Activated T-helper 1 cell treated with anti-CD3 and anti-CD28 coated beads, Interleukin-12 subunit alpha, Interleukin-12 subunit beta, Interleukin-2, Interleukin-4 antibody, amounts not matched to agents 30 ng/mL and 10 ng/mL and 1 ng/mL, durations not matched to agents 14 hours and 24 hours and 36 hours (primary cell): ENCODE data around the gene TENM4. TPM values are rescaled to one million over a fixed set of nuclear protein-coding genes. Genes with fewer than 3 reads are reported as not detected.

Source experiments
- DNase-seq: peaks from one replicate; pipeline ENCODE4 v3.0.0; 2021; ENCODE audit warnings: low spot score
- H3K27ac Mint-ChIP-seq: one replicate; pipeline ENCODE4 v1.8.0; 2021; ENCODE audit warnings: mild to moderate bottlenecking, mixed read lengths
- H3K27me3 Mint-ChIP-seq: one replicate; pipeline ENCODE4 v1.8.0; 2022; ENCODE audit warnings: mild to moderate bottlenecking, moderate library complexity, mixed read lengths; ENCODE audit not compliant: insufficient read depth
- H3K36me3 Mint-ChIP-seq: one replicate; pipeline ENCODE4 v1.8.0; 2021; ENCODE audit warnings: low read depth, mixed read lengths
- H3K4me1 Mint-ChIP-seq: one replicate; pipeline ENCODE4 v1.8.0; 2021; ENCODE audit warnings: low read depth, mixed read lengths
- H3K4me3 Mint-ChIP-seq: one replicate; pipeline ENCODE4 v1.8.0; 2021; ENCODE audit warnings: mild to moderate bottlenecking, moderate library complexity, mixed read lengths
- H3K9me3 Mint-ChIP-seq: one replicate; pipeline ENCODE4 v1.8.0; 2021; ENCODE audit warnings: mixed read lengths
- intact Hi-C: fragments of 100-400 bp; cut with micrococcal nuclease; formaldehyde crosslinking; loops from one replicate; pipeline ENCODE4 v1.15.1; 2024
- total RNA-seq: library from RNA; stranded (reverse); gene quantifications from 2 replicates; pipeline ENCODE4 v1.2.3, GENCODE V29; 2022

TENM4 gene
- total RNA-seq, 1 donor from 2014 or later: 0.03 TPM

GRCh38 chr11:79363256-79363655 lies 77.6 kb downstream of the TENM4 start:
- intact Hi-C loops: no loop called here
- no peaks in the 10 kb centered on the region for H3K36me3 Mint-ChIP-seq

DNA sequence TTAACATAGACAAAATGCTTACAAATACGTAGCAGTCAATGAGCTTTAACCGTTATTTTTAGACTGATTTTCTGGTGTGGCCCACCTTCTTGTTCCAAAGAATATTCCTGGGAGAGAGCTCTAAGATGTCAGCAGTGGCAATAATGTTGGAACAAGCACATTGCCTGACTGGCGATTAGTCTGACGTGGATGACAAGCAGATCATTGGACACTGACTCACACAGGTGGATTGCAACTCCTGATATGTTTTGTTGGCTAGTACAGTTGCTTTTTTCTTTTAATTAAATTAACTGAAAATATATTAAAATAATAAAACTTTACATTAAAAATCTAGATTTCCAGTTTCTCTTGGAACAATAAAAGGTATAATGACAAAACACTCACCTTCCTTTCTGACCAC lies 78.0 kb downstream of the TENM4 start:
- no peak for DNase-seq
- no peaks in the 10 kb centered on the region for H3K9me3 Mint-ChIP-seq
- H3K4me1 Mint-ChIP-seq: no peaks in the 10 kb centered on the region
- intact Hi-C loops: no loop called here
- H3K36me3 Mint-ChIP-seq: no peaks in the 10 kb centered on the region
- peaks cover 7% of the 10 kb centered on the region for H3K27me3 Mint-ChIP-seq
- H3K27ac Mint-ChIP-seq: no peak overlapping the region
- no peak overlapping the region for H3K4me3 Mint-ChIP-seq

More at GRCh38 chr11:79363256-79363655, 77.6 kb downstream of the TENM4 start:
- Mint-ChIP-seq H3K4me1 (no peaks in the 10 kb centered on the region), H3K4me3 (no peak overlapping the region), H3K27me3 (peaks cover 7% of the 10 kb centered on the region), H3K27ac (no peak overlapping the region), H3K9me3 (no peaks in the 10 kb centered on the region)
- no peak for DNase-seq

DNA sequence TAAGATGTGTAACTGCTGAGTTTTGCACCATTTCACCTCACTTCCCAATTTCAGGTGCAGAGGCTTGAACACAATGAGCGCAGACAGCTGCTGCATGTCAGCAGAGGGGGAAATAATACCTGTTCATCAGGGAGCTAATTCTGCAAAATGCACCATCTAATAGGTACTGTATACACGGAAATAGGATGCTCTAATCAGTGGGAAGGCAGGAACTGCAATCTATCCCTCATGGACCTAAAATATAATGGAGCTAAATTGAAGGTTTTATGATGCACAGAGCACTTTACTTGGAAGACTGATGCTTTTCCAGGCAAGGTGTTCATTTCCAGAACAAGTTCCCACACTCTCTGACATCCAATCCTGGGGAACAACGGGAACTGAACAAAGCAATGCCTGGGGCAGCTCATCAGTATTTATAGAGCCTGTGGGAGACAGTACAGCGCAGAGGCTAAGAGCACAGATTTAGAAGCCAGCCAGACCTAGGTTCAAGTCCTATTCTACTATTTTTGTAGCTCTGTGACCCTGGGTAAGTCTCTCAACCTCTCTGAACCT lies 78.5 kb downstream of the TENM4 start:
- Mint-ChIP-seq H3K4me1 (no peaks in the 10 kb centered on the region), H3K36me3 (no peaks in the 10 kb centered on the region), H3K4me3 (no peak overlapping the region), H3K27ac (no peak overlapping the region), H3K9me3 (no peaks in the 10 kb centered on the region), H3K27me3 (peaks cover 7% of the 10 kb centered on the region)
- intact Hi-C loops: no loop called here
- no peak for DNase-seq

GRCh38 chr11:79358258-79358657 lies 82.6 kb downstream of the TENM4 start:
- H3K27me3 Mint-ChIP-seq: peaks cover 9% of the 10 kb centered on the region
- no peaks in the 10 kb centered on the region for H3K9me3 Mint-ChIP-seq
- intact Hi-C loops: no loop called here
- no peak overlapping the region for H3K4me3 Mint-ChIP-seq
- H3K4me1 Mint-ChIP-seq: no peaks in the 10 kb centered on the region
- H3K36me3 Mint-ChIP-seq: no peaks in the 10 kb centered on the region
- no peak overlapping the region for H3K27ac Mint-ChIP-seq
- DNase-seq: no peak

- Mint-ChIP-seq H3K36me3 (no peaks in the 10 kb centered on the region), H3K9me3 (no peaks in the 10 kb centered on the region), H3K4me3 (no peak overlapping the region), H3K27me3 (peaks cover 3% of the 10 kb centered on the region), H3K27ac (no peak overlapping the region), H3K4me1 (no peaks in the 10 kb centered on the region)
- intact Hi-C loops: no loop called here
- no peak for DNase-seq
Measured at GRCh38 chr11:79353706-79354105, 87.1 kb downstream of the TENM4 start.

- Mint-ChIP-seq H3K27ac (no peak overlapping the region), H3K4me3 (no peak overlapping the region), H3K27me3 (peaks cover 3% of the 10 kb centered on the region), H3K36me3 (no peaks in the 10 kb centered on the region), H3K9me3 (no peaks in the 10 kb centered on the region), H3K4me1 (no peaks in the 10 kb centered on the region)
- DNase-seq: no peak
- intact Hi-C loops: no loop called here
Measured at GRCh38 chr11:79352349-79352703, 88.5 kb downstream of the TENM4 start.

GRCh38 chr11:79348976-79349682 lies 91.7 kb downstream of the TENM4 start:
- H3K4me3 Mint-ChIP-seq: no peak overlapping the region
- no peaks in the 10 kb centered on the region for H3K36me3 Mint-ChIP-seq
- H3K4me1 Mint-ChIP-seq: no peaks in the 10 kb centered on the region
- no peak overlapping the region for H3K27ac Mint-ChIP-seq
- no peaks in the 10 kb centered on the region for H3K27me3 Mint-ChIP-seq
- intact Hi-C loops: no loop called here
- DNase-seq: no peak
- no peaks in the 10 kb centered on the region for H3K9me3 Mint-ChIP-seq

DNA sequence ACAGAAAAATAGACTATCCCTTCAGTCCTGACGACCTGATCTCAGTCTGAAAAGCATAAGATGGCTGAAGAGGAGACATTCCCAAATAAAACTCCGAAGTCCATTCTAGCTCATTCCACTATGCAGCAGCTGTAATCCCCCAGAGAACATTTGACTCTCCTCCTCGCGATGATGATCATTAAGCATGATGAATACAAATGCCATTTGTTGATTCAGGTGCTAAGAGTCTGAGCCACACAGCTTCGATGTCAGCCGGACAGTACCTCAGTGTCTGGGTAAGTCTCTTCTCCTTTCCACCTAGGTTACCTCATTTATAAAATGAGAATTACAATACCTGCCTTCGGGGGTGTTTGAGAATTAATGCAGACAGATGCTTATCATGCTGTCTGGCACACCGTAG lies 94.8 kb downstream of the TENM4 start:
- intact Hi-C loops: no loop called here
- no peak overlapping the region for H3K4me3 Mint-ChIP-seq
- no peaks in the 10 kb centered on the region for H3K9me3 Mint-ChIP-seq
- no peak for DNase-seq
- no peaks in the 10 kb centered on the region for H3K36me3 Mint-ChIP-seq
- H3K27ac Mint-ChIP-seq: no peak overlapping the region
- no peaks in the 10 kb centered on the region for H3K4me1 Mint-ChIP-seq
- H3K27me3 Mint-ChIP-seq: no peaks in the 10 kb centered on the region

- H3K4me3 Mint-ChIP-seq: no peak overlapping the region
- no peaks in the 10 kb centered on the region for H3K36me3 Mint-ChIP-seq
- no peak for DNase-seq
- no peaks in the 10 kb centered on the region for H3K4me1 Mint-ChIP-seq
- no peak overlapping the region for H3K27ac Mint-ChIP-seq
- no peaks in the 10 kb centered on the region for H3K9me3 Mint-ChIP-seq
- intact Hi-C loops: no loop called here
- H3K27me3 Mint-ChIP-seq: no peaks in the 10 kb centered on the region
Measured at GRCh38 chr11:79344753-79345294, 96.0 kb downstream of the TENM4 start.

DNA sequence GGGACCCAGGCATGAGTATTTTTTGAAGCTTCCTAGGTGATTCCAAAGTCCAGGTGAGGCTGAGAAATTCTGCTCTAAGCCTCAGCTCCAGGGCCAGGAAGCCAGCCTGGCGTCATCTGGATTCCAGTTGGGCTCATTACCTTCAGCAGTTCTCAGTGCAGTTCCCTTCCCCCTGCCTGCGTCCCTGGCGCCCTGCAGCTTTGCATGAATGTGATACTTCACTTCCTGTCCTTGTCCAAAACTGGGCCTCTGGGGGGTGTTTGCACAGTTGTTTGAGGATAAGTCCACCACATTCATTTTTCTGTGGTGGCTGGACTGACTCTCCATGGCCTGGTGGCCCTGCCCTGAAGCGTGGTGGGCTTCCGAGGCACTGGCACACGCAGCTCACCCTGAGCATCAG lies 98.1 kb downstream of the TENM4 start:
- no peak for DNase-seq
- H3K27ac Mint-ChIP-seq: no peak overlapping the region
- intact Hi-C loops: no loop called here
- H3K9me3 Mint-ChIP-seq: no peaks in the 10 kb centered on the region
- H3K36me3 Mint-ChIP-seq: no peaks in the 10 kb centered on the region
- H3K4me3 Mint-ChIP-seq: no peak overlapping the region
- no peaks in the 10 kb centered on the region for H3K4me1 Mint-ChIP-seq
- H3K27me3 Mint-ChIP-seq: peaks cover 1% of the 10 kb centered on the region

- H3K4me1 Mint-ChIP-seq: no peaks in the 10 kb centered on the region
- H3K4me3 Mint-ChIP-seq: no peak overlapping the region
- no peaks in the 10 kb centered on the region for H3K36me3 Mint-ChIP-seq
- H3K27ac Mint-ChIP-seq: no peak overlapping the region
- H3K9me3 Mint-ChIP-seq: no peaks in the 10 kb centered on the region
- peaks cover 1% of the 10 kb centered on the region for H3K27me3 Mint-ChIP-seq
- no peak for DNase-seq
- intact Hi-C loops: no loop called here
Measured at GRCh38 chr11:79342236-79342635, 98.6 kb downstream of the TENM4 start.

- no peaks in the 10 kb centered on the region for H3K36me3 Mint-ChIP-seq
Measured at GRCh38 chr11:79340535-79340934, 100.3 kb downstream of the TENM4 start.

GRCh38 chr11:79336797-79337517 lies 103.9 kb downstream of the TENM4 start:
- H3K27ac Mint-ChIP-seq: no peak overlapping the region
- H3K36me3 Mint-ChIP-seq: no peaks in the 10 kb centered on the region
- intact Hi-C loops: no loop called here
- DNase-seq: no peak
- no peaks in the 10 kb centered on the region for H3K4me1 Mint-ChIP-seq
- H3K9me3 Mint-ChIP-seq: no peaks in the 10 kb centered on the region
- peaks cover 1% of the 10 kb centered on the region for H3K27me3 Mint-ChIP-seq
- no peak overlapping the region for H3K4me3 Mint-ChIP-seq

More at GRCh38 chr11:79340535-79340934, 100.3 kb downstream of the TENM4 start:
- DNase-seq: no peak
- H3K27me3 Mint-ChIP-seq: peaks cover 1% of the 10 kb centered on the region
- H3K4me3 Mint-ChIP-seq: no peak overlapping the region
- H3K4me1 Mint-ChIP-seq: no peaks in the 10 kb centered on the region
- intact Hi-C loops: no loop called here
- H3K9me3 Mint-ChIP-seq: no peaks in the 10 kb centered on the region
- no peak overlapping the region for H3K27ac Mint-ChIP-seq
